ENCODE data around the gene GABBR2.
"Not testable (repeated sequence)": the region's sequence is repeated elsewhere in the genome, so short reads cannot be mapped to it uniquely, and the experiment has no call there.

The GABBR2 gene

DNA sequence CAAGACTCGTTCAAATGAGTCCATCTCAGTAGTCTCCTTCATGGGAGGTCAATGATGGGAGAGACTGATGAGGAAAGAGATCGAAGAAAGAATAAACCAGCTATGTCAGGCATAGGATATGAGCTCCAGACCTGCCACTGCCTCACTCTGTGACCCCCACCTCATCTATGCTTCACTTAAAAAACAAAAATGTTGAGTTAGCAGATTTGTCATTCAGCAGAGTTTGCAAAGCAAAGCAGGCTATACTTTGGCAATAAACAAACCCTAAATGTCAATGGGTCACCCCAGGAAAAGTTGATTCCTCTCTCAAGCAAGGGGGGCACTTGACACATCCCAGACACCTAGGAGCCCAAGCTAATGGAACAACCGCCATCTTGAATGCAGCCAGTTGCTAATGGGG, 117.0 kb downstream of the GABBR2 start:
- DNase-seq: no peak

DNA sequence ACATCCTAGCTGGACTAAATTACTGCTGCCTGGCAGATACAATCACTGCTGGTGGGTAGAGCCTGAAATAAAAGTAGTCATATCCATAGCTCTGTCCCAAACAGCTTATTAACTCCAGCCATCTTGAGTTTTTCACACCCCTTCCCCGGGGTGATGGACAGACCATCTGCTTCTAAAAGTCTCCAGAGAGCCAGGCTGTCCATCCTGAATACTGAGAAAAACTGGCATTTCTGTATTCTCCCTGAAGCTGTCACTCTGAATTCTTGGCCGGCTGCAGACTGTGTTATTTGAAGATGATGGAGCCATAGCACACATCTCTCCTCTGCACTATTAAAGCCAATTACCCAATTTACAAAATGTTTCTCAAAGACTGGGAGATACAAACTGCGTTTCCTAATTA, 118.6 kb downstream of the GABBR2 start:
- DNase-seq: no peak

- DNase-seq: no peak
These were observed 119.6 kb downstream of the GABBR2 start for GRCh38 chr9:98589102-98589501.

DNA sequence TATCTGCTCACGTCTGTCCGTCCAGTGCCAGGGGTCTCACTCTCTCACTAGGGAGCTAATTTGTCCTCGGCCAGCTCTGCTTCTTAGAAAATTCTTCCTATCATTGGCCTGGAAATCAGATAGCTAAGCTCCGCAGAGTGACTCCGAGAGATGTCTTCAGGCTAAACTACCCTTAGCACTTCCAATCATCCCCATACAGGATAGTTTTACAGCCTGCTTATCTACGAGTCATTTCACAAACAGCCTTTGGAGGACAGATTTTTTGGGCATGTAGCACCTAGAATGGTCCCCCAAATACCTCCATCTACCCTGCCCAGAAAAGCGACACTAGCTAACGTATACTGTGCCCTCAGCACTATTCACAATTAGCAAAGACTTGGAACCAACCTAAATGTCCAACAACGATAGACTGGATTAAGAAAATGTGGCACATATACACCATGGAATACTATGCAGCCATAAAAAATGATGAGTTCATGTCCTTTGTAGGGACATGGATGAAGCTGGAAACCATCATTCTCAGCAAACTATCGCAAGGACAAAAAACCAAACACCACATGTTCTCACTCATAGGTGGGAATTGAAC, 123.8 kb downstream of the GABBR2 start:
- DNase-seq: not testable (repeated sequence)

DNA sequence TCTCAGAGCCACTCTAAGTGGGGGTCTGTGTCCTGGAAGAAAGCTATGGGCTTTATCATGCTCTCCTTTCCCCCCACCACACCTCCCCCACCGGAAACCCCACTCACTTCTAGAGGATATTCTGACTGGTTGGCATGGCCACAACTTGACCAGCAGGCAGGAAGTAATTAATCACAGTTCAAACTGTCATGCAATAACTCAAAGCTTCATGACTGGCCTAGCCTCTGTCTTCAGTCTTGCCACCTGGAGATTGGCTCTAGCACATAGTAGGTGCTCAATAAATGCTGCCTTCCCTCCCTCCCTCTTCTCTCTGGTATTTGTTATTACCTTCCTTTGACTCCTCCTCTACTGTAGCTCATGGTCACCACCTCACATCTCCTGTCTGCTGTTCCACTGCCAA, 124.7 kb downstream of the GABBR2 start:
- DNase-seq: no peak

DNA sequence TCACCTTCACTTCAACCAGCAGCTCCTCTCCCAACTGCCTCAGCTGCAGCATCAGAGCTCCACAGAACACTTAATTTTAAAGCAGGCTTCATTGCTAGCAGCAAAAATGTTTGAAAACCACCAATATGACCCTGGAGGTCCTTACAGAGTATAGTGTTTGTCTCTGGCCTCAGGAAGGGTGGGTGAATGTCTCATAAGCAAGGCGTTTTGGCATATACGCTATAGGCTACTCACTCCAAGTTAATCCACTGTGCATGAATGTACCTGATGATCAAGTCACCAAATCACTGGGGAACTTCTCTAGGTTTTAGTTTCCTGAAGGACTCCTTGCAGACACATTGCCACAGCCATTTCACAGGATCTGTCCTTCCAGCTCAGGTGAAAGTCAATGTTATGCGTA, 125.3 kb downstream of the GABBR2 start:
- no peak for DNase-seq

DNA sequence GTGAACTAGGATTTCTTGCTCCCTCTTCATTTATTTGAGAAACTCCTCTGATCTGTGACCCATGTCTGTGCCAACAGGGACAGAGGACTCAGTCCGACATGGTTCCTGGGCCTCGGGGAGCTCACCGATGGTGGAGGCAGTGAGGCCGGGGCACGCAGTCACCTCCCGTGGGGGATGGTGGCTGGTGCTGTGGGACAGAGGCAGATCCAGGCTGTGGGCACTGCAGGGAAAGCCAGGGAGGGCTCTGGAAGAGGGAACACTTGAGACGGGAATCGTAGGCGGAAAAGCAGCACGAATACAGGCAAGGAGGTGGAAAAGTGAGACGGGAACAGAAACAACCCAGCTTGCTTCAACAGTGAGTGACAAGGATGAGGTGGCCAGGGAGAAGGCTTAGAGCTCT, 127.8 kb downstream of the GABBR2 start:
- DNase-seq: no peak

DNA sequence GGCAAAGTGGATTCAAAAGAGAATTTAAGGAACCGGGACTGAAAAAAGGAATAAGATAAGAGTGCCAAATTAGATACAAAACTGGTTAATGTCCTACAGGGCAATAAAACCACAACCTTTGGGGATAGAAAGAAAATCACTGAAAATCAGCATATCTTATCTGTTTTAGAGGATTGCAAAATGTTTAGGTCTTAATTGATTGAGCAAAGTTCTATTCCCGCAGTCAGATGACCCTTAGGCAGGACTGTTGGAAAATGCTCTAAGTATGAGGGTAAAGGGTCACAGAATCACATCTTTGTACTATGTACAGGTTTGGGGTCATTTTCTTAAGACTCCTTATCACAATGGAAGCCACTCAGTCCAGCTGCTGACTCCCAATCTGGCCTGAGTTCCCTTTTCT, 129.0 kb downstream of the GABBR2 start:
- no peak for DNase-seq

DNA sequence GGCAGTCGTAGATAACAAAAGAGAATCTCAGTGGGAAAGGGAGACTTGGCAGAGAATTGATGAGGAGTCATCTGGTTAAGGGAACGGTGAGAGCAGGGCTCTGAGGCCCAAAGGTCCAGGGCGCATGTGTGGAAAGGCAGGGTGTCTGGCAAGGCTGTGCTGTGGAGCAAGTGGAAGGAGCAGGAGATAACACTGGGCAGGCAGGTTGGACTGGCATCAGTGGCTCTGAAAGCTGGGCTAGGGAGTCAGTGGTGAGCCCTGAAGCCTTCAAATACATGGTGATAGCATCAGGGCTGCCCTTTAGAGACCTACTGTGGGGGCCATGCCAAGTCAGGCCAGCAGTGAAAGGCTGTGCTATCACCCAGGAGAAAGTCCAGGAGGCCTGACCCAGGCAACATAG, 131.3 kb downstream of the GABBR2 start:
- DNase-seq: no peak

DNA sequence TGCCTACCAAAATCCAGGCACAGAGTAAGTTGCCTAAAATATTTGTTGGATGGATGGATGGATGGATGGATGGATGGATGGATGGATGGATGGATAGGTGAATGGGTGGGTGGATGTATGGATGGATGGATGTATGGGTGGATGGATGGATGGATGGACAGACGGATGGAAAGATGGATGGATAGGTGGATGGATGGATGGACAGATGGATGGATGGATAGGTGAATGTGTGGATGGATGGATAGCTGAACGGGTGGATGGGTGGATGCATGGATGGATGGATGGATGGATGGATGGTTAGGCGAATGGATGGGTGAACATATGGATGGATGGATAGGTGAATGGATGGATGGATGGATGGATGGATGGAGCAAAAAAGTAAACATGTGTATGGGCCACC, 131.9 kb downstream of the GABBR2 start:
- no peak for DNase-seq

DNA sequence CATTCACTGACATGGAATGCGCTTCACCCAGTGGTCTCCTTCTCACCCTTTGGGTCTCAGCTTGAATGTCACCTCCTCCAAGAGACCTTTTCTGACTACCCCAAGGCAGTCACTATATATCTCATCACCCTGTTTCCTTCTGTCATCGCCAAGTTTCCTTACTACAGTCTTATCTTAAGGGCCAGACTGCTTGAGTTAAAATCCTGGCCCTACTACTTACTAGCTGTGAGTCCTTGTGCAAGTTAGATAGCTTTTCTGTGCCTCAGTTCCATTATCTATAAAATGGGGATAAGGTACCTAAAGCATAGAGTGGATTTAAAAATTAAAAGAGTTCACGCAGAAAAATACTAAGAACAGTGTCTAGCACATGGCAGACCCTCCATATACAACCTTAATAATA, 132.4 kb downstream of the GABBR2 start:
- DNase-seq: no peak

GRCh38 chr9:98575379-98576346, 133.1 kb downstream of the GABBR2 start:
- no peak for DNase-seq

- DNase-seq: no peak
These were observed 134.9 kb downstream of the GABBR2 start for GRCh38 chr9:98573749-98574278.

DNA sequence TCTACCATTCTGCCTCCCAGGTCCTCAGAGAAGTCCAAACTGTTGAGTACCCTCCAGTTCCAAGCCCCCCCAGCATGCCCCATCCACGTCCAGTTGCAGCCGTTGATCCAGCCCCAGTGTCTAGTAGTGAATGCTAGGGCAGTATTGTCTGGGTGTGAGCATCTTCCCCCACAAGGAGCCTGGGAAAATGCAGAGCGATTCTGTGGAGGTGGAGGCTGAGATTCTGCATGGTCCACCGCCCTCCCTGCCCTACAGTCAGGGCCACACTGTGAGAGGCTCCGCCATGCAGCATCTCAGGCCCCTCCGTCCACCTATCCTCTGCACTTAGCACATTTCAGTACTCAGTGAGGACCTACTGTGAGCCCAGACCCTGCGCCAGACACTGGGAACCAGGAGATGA, 135.9 kb downstream of the GABBR2 start:
- DNase-seq: no peak

- no peak for DNase-seq
These were observed 136.6 kb downstream of the GABBR2 start for GRCh38 chr9:98572054-98572627.

- no peak for DNase-seq
These were observed 137.1 kb downstream of the GABBR2 start for GRCh38 chr9:98571643-98572042.

- DNase-seq: no peak
These were observed 137.9 kb downstream of the GABBR2 start for GRCh38 chr9:98570663-98571440.

DNA sequence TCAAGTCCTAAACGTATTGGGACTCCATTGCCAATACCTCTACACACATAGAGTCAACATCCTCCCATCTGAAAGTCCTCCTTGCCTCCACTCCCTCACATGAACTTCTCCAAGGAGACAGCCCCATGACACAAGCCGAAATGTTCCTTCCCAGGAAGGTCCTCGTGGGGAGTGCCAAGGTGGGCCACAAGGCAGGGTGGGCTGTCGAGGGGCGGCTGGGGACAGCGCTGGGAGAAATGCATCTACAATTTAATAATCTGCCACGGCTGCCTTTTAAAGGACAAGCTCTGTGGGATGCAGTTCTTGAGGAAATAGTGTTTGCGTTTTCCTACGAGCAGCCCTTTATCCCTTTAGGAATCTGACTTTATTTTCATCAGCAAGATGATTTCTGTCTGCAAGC, 138.7 kb downstream of the GABBR2 start:
- no peak for DNase-seq

DNA sequence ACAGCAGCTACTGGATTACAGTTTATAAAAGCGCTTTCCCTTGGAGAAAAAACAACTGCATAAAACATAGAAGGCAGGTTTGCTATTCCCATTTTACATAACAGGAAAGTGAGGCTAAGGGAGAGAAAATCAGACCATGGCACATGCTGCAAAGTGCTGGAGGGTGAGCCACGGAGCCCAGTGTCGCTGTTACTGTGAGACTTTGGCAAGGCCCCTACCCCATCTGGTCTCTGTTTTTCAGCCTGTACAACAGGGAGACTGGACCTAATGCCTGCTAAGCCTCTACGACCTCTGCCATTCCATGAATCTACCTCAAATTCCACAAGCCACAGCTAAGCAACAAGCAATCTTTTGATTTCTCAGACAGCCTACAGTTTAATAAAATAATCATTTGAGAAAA, 139.2 kb downstream of the GABBR2 start:
- DNase-seq: no peak

DNA sequence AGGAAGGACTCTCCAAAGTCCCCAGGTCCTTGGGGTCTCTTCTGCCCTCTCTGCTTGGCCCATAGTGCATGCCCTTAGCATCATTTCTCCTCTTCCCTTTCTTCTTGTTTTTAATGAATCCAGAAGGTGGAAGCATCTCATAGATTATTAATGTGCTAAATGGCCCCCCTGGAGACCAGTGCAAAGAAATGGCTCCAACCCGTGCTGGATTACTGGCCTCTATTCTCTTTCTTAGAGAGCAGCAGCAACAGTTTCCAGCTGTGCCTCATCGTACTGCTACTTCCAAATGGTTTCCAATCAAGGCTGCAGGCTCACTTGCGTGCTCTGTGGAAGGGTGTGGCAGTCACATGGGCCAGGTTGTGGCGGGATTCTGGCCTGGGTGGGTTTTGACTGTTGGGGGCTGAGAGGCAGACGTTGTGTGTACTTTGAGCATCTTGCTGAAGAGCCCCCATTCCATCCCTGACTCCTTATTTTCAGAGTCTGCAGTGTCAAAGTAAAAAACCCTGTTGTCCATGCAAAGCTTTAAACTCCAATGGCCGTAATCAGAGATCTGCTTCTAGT, 139.7 kb downstream of the GABBR2 start:
- DNase-seq: no peak

GRCh38 chr9:98568234-98568908, 140.4 kb downstream of the GABBR2 start:
- no peak for DNase-seq
